ENCODE measurements around the gene YBX2. TPM values are rescaled to one million over a fixed set of nuclear protein-coding genes. Genes with fewer than 3 reads are reported as not detected.

Gene YBX2
- total RNA-seq, 1 experiment from 2014 or later: 54.9 TPM

GRCh38 chr17:7249830-7250229, 44.6 kb downstream of the YBX2 start:
- Histone ChIP-seq H3K36me3 (ENCODE audit: control insufficient read depth, insufficient read depth, low read length) (peaks cover 8% of the 10 kb centered on the region), H3K4me3 (ENCODE audit: low read depth in 2 of 2, low read length in 2 of 2) (peak overlapping the region; percentile 72 to 80), H3K4me1 (ENCODE audit: control insufficient read depth, insufficient read depth, low read length) (peaks cover 16% of the 10 kb centered on the region), H3K27me3 (ENCODE audit: control insufficient read depth, insufficient read depth, low read length) (no peaks in the 10 kb centered on the region), H3K27ac (ENCODE audit: low read length) (peak overlapping the region; percentile 92), H3K9me3 (ENCODE audit: control insufficient read depth, insufficient read depth, low read depth, low read length) (no peaks in the 10 kb centered on the region)
- POLR2A ChIA-PET: interaction anchor here (0.5 kb wide), 1 partner anchor 17 kb away, joined by 6 read pairs; no protein-coding TSS in a partner anchor
- TF ChIP-seq POLR2AphosphoS5 (IDR thresholded peaks at IDR 0.05; ENCODE audit: low read depth, low read length): no peak
- no peak for TF ChIP-seq CTCF (IDR thresholded peaks at IDR 0.05)
- TF ChIP-seq REST (IDR thresholded peaks at IDR 0.05; ENCODE audit: insufficient read depth in 1 of 2, low read depth in 2 of 2, low read length in 1 of 2): no peak
- TF ChIP-seq TCF7L2 (IDR thresholded peaks at IDR 0.05; ENCODE audit: low read depth, low read length): no peak
- no peak for TF ChIP-seq SIN3A (IDR thresholded peaks at IDR 0.05; ENCODE audit: borderline replicate concordance, insufficient read depth, low read depth, low read length)
- intact Hi-C loops (cut with micrococcal nuclease; ENCODE audit: unreplicated experiment): no loop called here
- no TSS peak for BruUV-seq (replicated peaks)
- DNase-seq (ENCODE audit: low read depth, low spot score) (no peak), ATAC-seq (no peak)
- in situ Hi-C loops (cut with HindIII; ENCODE audit: low pct_unique_long_range_greater_than_20kb, low sequenced_read_pairs): no loop called here
- CTCF ChIA-PET: no interaction called here

GRCh38 chr17:7249214-7249613, 45.2 kb downstream of the YBX2 start:
- no peak for ATAC-seq
- intact Hi-C loops (cut with micrococcal nuclease; ENCODE audit: unreplicated experiment): no loop called here
- H3K27ac ChIP-seq (ENCODE audit: low read length): peak overlapping the region; percentile 14; the same call in 1 of the 2 replicates
- TF ChIP-seq CTCF (IDR thresholded peaks at IDR 0.05) (no peak), POLR2AphosphoS5 (IDR thresholded peaks at IDR 0.05; ENCODE audit: low read depth, low read length) (no peak), SIN3A (IDR thresholded peaks at IDR 0.05; ENCODE audit: borderline replicate concordance, insufficient read depth, low read depth, low read length) (no peak), REST (IDR thresholded peaks at IDR 0.05; ENCODE audit: insufficient read depth in 1 of 2, low read depth in 2 of 2, low read length in 1 of 2) (no peak), TCF7L2 (IDR thresholded peaks at IDR 0.05; ENCODE audit: low read depth, low read length) (no peak)
- no TSS peak for BruUV-seq (replicated peaks)
- H3K36me3 ChIP-seq (ENCODE audit: control insufficient read depth, insufficient read depth, low read length): peaks cover 7% of the 10 kb centered on the region
- H3K4me3 ChIP-seq (ENCODE audit: low read depth in 2 of 2, low read length in 2 of 2): peak overlapping the region; percentile 18 to 80
- in situ Hi-C loops (cut with HindIII; ENCODE audit: low pct_unique_long_range_greater_than_20kb, low sequenced_read_pairs): no loop called here
- DNase-seq (ENCODE audit: low read depth, low spot score): no peak
- H3K9me3 ChIP-seq (ENCODE audit: control insufficient read depth, insufficient read depth, low read depth, low read length): no peaks in the 10 kb centered on the region
- H3K27me3 ChIP-seq (ENCODE audit: control insufficient read depth, insufficient read depth, low read length): no peaks in the 10 kb centered on the region
- POLR2A ChIA-PET: interaction anchor here (0.5 kb wide), 1 partner anchor 18 kb away, joined by 6 read pairs; no protein-coding TSS in a partner anchor
- CTCF ChIA-PET: no interaction called here
- peaks cover 16% of the 10 kb centered on the region for H3K4me1 ChIP-seq (ENCODE audit: control insufficient read depth, insufficient read depth, low read length)

Measured in Panc1 (cell line).